Suprapubic skin (tissue), 4 donors: ENCODE measurements around the gene RPL35. TPM values are rescaled to one million over a fixed set of nuclear protein-coding genes. Genes with fewer than 3 reads are reported as not detected.

Source experiments
- DNase-seq, 2 donors: peaks; one replicate each; pipeline ENCODE4 v3.0.0-alpha.2; 2019; ENCODE audit warnings: low spot score in 2 of 2
- H3K27ac ChIP-seq: fragments of 200-600 bp; sonication (generic); one replicate; pipeline ENCODE4 v1.5.1; 2019
- H3K27me3 ChIP-seq: fragments of 200-600 bp; sonication (generic); one replicate; pipeline ENCODE4 v1.5.1; 2019
- H3K36me3 ChIP-seq: fragments of 200-600 bp; sonication (generic); one replicate; pipeline ENCODE4 v1.5.1; 2019
- H3K4me1 ChIP-seq: fragments of 200-600 bp; sonication (generic); one replicate; pipeline ENCODE4 v1.5.1; 2019
- H3K4me3 ChIP-seq: fragments of 200-600 bp; sonication (generic); one replicate; pipeline ENCODE4 v1.5.1; 2019; ENCODE audit warnings: mild to moderate bottlenecking
- H3K9me3 ChIP-seq: fragments of 200-600 bp; sonication (generic); one replicate; pipeline ENCODE4 v1.5.1; 2019
- EP300 ChIP-seq: sonication (generic); formaldehyde crosslinking; IDR thresholded peaks from one replicate; pipeline ENCODE4 v1.6.1; 2017; ENCODE audit warnings: antibody characterized with exemption
- POLR2A ChIP-seq, 2 donors: fragments of 450-650 bp; IDR thresholded peaks; one replicate each; pipeline ENCODE4 v1.6.1; 2017; ENCODE audit warnings: antibody characterized with exemption in 2 of 2, mild to moderate bottlenecking in 2 of 2, moderate library complexity in 2 of 2
- POLR2AphosphoS5 ChIP-seq, 3 donors: sonication (generic); formaldehyde crosslinking; IDR thresholded peaks; one replicate each; pipeline ENCODE4 v1.6.1; 2017; ENCODE audit warnings: antibody characterized with exemption in 3 of 3
- WGBS: methylation state at CpG from one replicate; pipeline ENCODE4 v1.1.5; 2018; 5-methylcytosine and 5-hydroxymethylcytosine counted together
- total RNA-seq, 4 donors: library from RNA; depleted of rRNA; stranded (reverse); fragments of >200 nt; gene quantifications; one replicate each; pipeline ENCODE4 v1.1.0, GENCODE V29; 2016
- TF ChIP-seq, protein P1 (sequence below), 2 donors: fragments of 200-600 bp in 1 of 2; fragments of 450-650 bp in 1 of 2; sonication (generic) in 1 of 2; IDR thresholded peaks; one replicate each; pipeline ENCODE4 v1.5.1; 2016 to 2019; ENCODE audit warnings: antibody characterized with exemption in 2 of 2, mild to moderate bottlenecking in 1 of 2, moderate library complexity in 1 of 2

Gene RPL35
- total RNA-seq, 4 donors from 2014 or later, result 1,001 to 2,050 (median 1,799) TPM

DNA sequence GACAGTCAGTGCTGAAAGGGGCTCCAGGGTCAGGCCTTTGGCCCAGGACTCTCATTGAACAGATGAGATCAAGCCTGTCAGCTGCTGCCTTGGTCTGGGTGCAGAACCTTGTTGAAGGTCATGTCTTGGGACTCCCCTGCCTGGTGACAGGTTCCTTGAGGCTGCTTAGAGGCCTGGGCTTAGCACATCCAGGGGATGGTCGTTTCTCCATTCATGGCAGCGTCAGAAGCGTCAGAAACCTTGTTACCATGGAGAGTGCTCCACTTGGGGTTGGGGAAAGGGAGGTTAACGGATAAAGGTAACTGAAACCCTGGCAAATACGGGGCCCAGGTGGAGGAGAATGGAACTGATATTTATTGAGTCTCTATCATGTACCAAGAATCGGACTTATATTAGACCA lies 9.0 kb upstream of the RPL35 start:
- Histone ChIP-seq H3K27ac (peak overlapping the region; percentile 93), H3K36me3 (peaks cover 20% of the 10 kb centered on the region), H3K9me3 (no peaks in the 10 kb centered on the region), H3K27me3 (no peaks in the 10 kb centered on the region), H3K4me1 (peaks cover 59% of the 10 kb centered on the region), H3K4me3 (peak overlapping the region; percentile 63)
- DNase-seq, result no peak
- TF ChIP-seq EP300 (no peak), POLR2AphosphoS5 (IDR thresholded peaks at IDR 0.05) (no peak), POLR2A (IDR thresholded peaks at IDR 0.05) (no peak)
- TF ChIP-seq, protein P1, sequence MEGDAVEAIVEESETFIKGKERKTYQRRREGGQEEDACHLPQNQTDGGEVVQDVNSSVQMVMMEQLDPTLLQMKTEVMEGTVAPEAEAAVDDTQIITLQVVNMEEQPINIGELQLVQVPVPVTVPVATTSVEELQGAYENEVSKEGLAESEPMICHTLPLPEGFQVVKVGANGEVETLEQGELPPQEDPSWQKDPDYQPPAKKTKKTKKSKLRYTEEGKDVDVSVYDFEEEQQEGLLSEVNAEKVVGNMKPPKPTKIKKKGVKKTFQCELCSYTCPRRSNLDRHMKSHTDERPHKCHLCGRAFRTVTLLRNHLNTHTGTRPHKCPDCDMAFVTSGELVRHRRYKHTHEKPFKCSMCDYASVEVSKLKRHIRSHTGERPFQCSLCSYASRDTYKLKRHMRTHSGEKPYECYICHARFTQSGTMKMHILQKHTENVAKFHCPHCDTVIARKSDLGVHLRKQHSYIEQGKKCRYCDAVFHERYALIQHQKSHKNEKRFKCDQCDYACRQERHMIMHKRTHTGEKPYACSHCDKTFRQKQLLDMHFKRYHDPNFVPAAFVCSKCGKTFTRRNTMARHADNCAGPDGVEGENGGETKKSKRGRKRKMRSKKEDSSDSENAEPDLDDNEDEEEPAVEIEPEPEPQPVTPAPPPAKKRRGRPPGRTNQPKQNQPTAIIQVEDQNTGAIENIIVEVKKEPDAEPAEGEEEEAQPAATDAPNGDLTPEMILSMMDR (IDR thresholded peaks at IDR 0.05), result no peak
- WGBS, result 49% methylated on average over 6 of the region's 6 CpGs

DNA sequence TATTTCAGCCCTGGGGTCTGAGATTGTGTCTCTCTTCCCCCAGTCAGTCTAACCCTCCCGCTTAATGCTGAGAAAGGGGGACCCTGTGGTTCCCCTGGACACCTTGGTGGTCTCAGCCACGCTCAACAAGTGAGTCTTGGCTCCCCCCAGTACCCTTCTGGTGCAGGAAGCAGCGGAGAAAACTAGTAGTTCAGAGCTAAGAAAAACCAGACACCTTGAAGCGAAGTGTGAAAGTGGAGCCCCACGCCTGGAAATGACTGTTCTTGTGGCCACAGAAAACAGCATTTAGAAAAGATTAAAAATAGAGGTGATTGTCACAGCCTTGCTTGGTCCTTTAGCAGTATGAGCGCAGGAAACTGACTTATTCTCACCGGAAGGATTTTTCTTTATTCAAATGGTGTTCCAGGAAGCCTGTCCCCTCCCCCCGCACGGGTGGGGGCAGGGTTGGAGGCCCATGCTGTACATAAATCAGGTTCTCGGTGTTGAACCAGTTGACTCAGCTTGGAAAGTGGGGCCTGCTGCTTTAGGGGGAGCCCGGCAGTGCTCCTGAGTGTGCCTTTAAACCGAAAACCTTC lies 8.3 kb upstream of the RPL35 start:
- 8% methylated on average over 12 of the region's 12 CpGs for WGBS
- H3K27ac ChIP-seq, result peak overlapping the region; percentile 93
- H3K36me3 ChIP-seq, result peaks cover 13% of the 10 kb centered on the region
- DNase-seq, result no peak
- no peaks in the 10 kb centered on the region for H3K9me3 ChIP-seq
- no peaks in the 10 kb centered on the region for H3K27me3 ChIP-seq
- TF ChIP-seq POLR2A (IDR thresholded peaks at IDR 0.05), result no peak
- TF ChIP-seq, protein P1 (IDR thresholded peaks at IDR 0.05), result no peak
- TF ChIP-seq POLR2AphosphoS5 (IDR thresholded peaks at IDR 0.05), result no peak
- no peak for TF ChIP-seq EP300
- peaks cover 59% of the 10 kb centered on the region for H3K4me1 ChIP-seq
- H3K4me3 ChIP-seq, result peak overlapping the region; percentile 63

DNA sequence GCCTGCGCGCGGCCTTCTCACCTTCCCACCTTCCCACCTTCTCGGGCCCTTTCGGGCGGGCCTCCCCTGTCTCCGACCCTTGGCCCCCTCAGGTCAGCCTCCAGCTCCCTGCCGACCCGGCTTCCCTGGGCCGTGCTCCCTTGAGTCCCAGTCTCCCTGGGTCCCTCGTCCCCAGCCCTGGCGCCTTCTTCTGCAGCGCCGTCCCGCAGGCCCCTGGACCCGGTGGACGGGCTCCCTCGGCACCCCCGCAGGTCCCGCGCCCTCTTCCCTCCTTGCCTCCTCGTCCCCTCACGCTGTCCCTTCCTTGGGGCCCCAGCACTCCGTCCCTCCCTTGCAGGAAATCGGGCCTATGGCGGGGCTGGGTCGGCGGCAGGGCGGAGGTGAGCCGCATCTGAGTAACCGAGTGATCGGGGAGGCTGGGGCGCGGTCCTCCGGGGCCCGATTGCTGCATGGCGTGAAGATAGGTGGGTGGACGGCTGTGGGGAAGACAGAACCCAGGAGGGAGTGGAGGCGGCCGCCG lies 7.8 kb upstream of the RPL35 start:
- TF ChIP-seq EP300 (no peak), POLR2A (IDR thresholded peaks at IDR 0.05) (no peak), POLR2AphosphoS5 (IDR thresholded peaks at IDR 0.05) (no peak)
- TF ChIP-seq, protein P1 (IDR thresholded peaks at IDR 0.05), result no peak
- Histone ChIP-seq H3K36me3 (peaks cover 9% of the 10 kb centered on the region), H3K4me1 (peaks cover 59% of the 10 kb centered on the region), H3K4me3 (peak overlapping the region; percentile 63), H3K27me3 (no peaks in the 10 kb centered on the region), H3K9me3 (no peaks in the 10 kb centered on the region), H3K27ac (peak overlapping the region; percentile 93)
- WGBS, result 1% methylated on average over 30 of the region's 41 CpGs
- DNase-seq, result no peak

DNA sequence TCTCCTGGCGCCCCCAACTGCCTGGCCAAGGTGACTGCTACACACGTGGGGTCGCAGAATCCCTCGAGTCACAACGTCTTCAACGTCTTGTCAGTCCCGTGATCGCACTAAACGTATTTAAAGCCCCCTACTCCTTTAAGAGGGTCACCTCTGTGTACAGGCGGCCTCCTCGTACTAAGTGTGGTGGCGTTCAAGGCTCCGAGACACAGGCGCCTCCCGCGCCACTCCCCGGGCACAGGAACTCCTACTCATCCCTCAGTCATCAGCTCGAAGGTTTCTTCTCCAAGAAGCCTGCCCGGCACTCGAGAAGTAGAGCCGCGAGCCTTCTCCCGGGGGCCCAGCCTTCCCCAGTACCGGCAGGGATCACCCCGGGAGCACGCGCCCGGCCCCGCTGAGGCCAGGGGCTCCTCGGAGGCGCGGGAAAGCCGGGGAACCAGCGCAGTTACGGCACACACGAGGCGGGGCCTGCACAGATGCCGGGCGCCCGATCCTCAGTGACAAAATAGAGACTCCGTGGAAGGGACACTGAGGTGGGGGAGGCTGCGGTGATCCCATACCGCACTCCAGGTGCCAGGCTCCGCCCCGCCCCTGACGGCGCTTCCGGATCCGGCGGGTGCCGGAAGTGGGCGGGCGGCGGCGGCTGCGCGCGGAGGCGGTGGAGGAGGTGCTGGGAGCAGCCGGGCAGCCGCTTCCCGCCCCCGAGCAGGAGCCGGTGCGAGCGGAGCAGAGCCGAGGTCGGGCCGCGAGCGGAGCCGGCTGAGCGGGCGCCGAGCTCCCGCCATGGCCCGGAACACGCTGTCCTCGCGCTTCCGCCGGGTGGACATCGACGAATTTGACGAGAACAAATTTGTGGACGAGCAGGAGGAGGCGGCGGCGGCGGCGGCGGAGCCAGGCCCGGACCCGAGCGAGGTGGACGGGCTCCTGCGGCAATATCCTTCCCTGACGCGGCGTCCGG lies 7.0 kb upstream of the RPL35 start:
- TF ChIP-seq POLR2A (IDR thresholded peaks at IDR 0.05) (peak in 1 of 2 donors; percentile 91), POLR2AphosphoS5 (IDR thresholded peaks at IDR 0.05) (peak in 2 of 3 donors; percentile 26 to 51), EP300 (no peak)
- TF ChIP-seq, protein P1 (IDR thresholded peaks at IDR 0.05), result no peak
- 0% methylated on average over 18 of the region's 101 CpGs for WGBS
- Histone ChIP-seq H3K27me3 (no peaks in the 10 kb centered on the region), H3K36me3 (peaks cover 1% of the 10 kb centered on the region), H3K9me3 (no peaks in the 10 kb centered on the region), H3K4me3 (peak overlapping the region; percentile 63), H3K4me1 (peaks cover 62% of the 10 kb centered on the region), H3K27ac (peak overlapping the region; percentile 93)
- peak; percentile 89 to 90 for DNase-seq
